ENCODE data around the gene SIK3.
A peak's percentile ranks its signal among the peaks of the same experiment; 100 is the strongest.
"Not testable (repeated sequence)": the region's sequence is repeated elsewhere in the genome, so short reads cannot be mapped to it uniquely, and the experiment has no call there.

Gene SIK3

DNA sequence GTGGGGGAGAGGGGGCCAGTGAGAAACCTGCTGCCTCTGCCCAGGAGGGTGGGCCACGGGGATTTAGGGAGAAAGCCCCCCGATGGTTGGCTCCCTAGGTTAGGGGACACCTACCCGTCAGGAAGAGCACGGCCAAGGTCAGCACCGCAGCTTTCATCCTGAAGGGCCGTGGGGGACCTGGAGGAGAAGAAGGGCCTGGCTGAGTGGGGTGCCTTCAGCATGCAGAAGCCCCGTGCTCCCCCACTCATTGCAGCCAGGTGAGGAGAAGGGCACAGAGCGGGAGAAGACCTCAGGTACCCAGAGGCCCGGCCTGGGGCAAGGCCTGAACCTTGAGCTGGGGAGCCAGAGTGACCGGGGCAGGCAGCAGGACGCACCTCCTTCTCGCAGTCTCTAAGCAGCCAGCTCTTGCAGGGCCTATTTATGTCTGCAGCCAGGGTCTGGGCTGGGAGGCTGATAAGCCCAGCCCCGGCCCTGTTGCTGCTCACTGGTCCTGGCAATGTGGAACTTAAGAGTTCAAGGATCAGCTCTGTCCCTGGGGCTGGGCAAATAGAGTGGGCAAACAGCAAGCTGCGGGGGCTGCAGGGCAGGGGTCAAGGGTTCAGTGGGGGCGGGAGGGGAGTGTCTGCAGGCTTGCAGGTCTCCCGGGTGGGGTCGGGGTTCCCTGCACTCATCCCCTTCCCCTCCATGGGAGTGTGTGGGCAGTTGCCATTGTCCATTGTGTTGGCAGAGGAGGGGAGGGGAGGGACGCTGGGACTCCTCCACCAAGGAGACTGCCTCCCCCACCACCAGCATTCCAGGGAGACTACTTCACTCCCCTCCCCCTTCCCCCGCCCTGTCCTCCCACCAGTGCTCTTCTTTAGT is 260.8 kb downstream of the SIK3 start, which contains the start of gene APOA1:
Gene APOA1, minus strand, starts transcription at position 392 of the 861 bp plus-strand sequence. Its CDS starts 235 bp downstream, at position 157.
- DNase-seq (ENCODE audit: low spot score), result peak; percentile 74

DNA sequence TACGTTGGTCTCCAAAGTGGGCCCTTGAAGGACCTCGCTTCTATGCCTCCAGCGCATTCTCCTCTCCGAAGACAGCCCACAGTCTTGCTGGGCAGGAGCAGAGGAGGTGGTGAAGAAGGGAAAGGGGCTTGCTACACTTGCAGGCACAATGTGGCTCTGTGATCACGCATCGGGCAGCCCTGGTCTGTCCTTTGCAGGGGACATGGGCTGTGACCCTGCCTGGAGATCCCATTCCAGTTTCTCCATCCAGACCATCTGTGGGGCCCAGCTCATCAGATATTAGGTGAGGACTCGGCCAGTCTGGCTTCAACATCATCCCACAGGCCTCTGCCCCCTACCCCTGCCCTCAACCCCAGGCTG is 261.6 kb downstream of the SIK3 start:
- no peak for DNase-seq (ENCODE audit: low spot score)

DNA sequence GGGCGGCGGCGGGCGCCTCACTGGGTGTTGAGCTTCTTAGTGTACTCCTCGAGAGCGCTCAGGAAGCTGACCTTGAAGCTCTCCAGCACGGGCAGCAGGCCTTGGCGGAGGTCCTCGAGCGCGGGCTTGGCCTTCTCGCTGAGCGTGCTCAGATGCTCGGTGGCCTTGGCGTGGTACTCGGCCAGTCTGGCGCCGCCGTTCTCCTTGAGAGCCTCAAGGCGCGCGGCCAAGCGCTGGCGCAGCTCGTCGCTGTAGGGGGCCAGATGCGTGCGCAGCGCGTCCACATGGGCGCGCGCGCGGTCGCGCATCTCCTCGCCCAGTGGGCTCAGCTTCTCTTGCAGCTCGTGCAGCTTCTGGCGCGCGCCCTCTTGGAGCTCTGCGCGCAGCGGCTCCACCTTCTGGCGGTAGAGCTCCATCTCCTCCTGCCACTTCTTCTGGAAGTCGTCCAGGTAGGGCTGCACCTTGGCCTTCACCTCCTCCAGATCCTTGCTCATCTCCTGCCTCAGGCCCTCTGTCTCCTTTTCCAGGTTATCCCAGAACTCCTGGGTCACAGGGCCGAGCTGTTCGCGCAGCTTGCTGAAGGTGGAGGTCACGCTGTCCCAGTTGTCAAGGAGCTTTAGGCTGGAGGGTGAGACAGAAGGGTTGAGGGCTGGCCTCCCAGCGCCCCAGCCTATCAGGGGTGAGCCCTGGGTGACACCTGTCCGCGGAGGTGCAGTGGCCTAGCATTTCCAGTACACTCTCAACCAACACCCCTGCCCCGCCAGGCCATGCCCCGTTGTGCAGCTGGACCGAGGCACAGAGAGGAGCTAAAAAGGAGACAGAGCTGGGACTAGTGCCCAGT is 262.2 kb downstream of the SIK3 start:
- peak; percentile 51 for DNase-seq (ENCODE audit: low spot score)

DNA sequence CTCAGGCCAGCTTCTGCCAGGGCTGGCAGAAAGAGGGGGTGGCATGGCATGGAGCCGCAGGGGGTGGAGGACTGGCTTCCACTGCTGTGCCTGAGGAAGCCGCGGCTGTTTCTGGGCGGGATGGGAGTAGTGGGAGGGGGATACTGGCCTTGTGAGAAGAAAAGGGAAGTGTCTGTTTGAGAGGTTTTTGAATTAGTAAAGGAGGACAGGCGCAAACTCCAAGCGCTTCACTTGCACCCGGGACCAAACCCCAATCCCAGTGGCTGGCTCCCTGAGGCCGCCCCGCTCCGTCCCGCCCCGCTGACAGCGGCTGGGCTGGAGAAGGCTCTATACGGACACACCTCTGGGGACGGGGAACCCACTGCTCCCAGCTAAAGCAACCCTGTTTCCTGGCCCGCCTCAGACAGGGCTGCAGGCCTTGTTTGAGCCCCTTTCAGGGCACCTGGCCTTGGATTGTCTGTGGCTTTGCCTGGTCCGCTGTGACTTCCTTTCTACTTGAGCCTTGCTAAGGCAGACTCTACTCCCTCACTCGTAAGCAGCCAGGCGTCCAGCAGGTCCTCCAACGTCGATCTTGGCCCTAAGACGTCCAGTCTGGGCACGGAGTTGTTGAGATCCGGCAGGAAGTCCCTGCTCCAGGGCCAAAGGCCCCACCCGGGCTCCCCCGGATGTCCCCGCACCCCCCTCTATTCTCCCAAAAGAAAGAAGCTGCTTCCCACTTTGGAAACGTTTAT is 263.0 kb downstream of the SIK3 start:
- no peak for DNase-seq (ENCODE audit: low spot score)

DNA sequence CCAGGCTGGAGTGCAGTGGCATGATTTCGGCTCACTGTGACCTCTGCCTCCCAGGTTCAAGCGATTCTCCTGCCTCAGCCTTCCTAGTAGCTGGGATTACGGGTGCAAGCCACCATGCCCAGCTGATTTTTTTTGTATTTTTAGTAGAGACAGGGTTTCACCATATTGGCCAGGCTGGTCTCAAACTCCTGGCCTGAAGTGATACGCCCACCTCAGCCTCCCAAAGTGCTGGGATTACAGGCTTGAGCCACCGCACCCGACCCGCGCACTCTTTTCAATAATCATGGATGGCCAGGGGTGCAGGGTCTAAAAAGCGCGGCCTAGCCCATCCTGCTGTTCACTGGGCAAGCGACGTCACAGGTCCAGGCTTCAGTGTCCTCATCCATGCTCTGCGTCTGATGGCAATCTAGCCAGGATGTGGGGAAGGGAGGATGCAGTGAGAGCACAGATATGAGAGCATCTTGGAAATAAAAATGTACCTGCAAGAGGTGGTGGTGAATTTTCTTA is 263.6 kb downstream of the SIK3 start:
- not testable (repeated sequence) for DNase-seq (ENCODE audit: low spot score)

DNA sequence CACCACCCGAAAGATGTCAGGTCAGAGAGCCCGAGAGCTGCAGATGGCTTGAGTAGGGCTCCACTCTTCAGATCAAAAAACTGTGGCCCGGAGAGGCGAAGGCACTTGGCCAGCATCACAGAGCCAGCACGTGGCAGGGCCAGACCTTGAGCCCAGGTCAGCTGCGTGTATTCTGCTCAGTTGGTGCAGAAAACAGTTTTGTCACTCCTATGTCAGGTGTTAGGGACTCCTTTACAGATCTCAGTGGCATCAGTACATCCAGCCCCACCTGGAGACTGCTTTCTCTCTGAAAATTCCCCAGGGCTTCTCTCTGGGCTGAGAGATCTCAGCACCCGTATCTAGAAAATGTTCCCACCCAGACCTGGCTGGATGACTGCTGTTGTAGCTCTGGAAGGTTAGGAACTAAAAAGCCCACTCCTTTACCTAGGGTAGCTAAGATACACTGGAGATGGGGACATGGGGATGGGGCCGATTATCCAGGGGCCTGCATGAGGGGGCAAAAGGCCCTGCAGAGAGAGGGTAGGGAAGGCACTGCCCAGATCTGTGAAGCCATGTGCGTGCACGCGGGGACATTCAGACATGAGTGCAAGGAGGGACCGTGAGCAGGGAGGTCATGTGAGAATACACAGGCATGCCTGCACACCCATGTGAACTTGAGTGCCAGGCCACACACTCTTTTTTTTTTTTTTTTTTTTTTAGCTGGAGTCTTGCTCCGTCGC is 264.3 kb downstream of the SIK3 start:
- no peak for DNase-seq (ENCODE audit: low spot score)

DNA sequence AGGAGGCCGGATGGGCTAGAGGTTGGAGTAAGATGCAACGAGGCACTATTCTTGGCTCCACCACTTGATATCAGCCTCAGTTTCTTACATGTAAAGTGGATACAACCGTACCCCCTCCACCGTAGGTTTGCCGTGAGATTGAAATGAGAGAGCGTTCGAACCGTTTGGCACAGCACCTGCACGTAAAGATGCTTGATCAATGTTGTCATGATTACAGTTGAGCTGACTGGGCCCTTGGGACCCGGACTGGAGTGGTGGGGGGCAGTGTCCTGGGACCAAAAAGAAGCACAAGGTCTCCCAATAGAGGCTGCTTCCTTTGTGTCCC is 264.8 kb downstream of the SIK3 start:
- no peak for DNase-seq (ENCODE audit: low spot score)

DNA sequence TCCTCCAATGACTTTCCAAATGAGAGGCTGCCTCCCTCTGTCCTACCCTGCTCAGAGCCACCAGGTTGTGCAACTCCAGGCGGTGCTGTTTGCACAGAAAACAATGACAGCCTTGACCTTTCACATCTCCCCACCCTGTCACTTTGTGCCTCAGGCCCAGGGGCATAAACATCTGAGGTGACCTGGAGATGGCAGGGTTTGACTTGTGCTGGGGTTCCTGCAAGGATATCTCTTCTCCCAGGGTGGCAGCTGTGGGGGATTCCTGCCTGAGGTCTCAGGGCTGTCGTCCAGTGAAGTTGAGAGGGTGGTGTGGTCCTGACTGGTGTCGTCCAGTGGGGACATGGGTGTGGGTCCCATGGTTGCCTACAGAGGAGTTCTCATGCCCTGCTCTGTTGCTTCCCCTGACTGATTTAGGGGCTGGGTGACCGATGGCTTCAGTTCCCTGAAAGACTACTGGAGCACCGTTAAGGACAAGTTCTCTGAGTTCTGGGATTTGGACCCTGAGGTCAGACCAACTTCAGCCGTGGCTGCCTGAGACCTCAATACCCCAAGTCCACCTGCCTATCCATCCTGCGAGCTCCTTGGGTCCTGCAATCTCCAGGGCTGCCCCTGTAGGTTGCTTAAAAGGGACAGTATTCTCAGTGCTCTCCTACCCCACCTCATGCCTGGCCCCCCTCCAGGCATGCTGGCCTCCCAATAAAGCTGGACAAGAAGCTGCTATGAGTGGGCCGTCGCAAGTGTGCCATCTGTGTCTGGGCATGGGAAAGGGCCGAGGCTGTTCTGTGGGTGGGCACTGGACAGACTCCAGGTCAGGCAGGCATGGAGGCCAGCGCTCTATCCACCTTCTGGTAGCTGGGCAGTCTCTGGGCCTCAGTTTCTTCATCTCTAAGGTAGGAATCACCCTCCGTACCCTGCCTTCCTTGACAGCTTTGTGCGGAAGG is 265.6 kb downstream of the SIK3 start:
- peak; percentile 84 for DNase-seq (ENCODE audit: low spot score)

DNA sequence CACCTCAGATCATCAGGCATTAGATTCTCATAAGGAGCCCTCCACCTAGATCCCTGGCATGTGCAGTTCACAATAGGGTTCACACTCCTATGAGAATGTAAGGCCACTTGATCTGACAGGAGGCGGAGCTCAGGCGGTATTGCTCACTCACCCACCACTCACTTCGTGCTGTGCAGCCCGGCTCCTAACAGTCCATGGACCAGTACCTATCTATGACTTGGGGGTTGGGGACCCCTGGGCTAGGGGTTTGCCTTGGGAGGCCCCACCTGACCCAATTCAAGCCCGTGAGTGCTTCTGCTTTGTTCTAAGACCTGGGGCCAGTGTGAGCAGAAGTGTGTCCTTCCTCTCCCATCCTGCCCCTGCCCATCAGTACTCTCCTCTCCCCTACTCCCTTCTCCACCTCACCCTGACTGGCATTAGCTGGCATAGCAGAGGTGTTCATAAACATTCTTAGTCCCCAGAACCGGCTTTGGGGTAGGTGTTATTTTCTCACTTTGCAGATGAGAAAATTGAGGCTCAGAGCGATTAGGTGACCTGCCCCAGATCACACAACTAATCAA is 266.4 kb downstream of the SIK3 start:
- no peak for DNase-seq (ENCODE audit: low spot score)

DNA sequence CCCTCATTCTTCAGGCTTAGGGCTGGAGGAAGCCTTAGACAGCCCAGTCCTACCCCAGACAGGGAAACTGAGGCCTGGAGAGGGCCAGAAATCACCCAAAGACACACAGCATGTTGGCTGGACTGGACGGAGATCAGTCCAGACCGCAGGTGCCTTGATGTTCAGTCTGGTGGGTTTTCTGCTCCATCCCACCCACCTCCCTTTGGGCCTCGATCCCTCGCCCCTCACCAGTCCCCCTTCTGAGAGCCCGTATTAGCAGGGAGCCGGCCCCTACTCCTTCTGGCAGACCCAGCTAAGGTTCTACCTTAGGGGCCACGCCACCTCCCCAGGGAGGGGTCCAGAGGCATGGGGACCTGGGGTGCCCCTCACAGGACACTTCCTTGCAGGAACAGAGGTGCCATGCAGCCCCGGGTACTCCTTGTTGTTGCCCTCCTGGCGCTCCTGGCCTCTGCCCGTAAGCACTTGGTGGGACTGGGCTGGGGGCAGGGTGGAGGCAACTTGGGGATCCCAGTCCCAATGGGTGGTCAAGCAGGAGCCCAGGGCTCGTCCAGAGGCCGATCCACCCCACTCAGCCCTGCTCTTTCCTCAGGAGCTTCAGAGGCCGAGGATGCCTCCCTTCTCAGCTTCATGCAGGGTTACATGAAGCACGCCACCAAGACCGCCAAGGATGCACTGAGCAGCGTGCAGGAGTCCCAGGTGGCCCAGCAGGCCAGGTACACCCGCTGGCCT is 267.9 kb downstream of the SIK3 start:
- DNase-seq (ENCODE audit: low spot score), result no peak

DNA sequence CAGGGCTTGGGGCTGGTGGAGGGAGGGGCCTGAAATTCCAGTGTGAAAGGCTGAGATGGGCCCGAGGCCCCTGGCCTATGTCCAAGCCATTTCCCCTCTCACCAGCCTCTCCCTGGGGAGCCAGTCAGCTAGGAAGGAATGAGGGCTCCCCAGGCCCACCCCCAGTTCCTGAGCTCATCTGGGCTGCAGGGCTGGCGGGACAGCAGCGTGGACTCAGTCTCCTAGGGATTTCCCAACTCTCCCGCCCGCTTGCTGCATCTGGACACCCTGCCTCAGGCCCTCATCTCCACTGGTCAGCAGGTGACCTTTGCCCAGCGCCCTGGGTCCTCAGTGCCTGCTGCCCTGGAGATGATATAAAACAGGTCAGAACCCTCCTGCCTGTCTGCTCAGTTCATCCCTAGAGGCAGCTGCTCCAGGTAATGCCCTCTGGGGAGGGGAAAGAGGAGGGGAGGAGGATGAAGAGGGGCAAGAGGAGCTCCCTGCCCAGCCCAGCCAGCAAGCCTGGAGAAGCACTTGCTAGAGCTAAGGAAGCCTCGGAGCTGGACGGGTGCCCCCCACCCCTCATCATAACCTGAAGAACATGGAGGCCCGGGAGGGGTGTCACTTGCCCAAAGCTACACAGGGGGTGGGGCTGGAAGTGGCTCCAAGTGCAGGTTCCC is 268.6 kb downstream of the SIK3 start, which contains the start of gene APOC3:
Gene APOC3, plus strand, starts transcription at position 383 of the 659 bp plus-strand sequence. CDS start 676 bp downstream, outside the sequence.
- DNase-seq (ENCODE audit: low spot score), result peak; percentile 66

DNA sequence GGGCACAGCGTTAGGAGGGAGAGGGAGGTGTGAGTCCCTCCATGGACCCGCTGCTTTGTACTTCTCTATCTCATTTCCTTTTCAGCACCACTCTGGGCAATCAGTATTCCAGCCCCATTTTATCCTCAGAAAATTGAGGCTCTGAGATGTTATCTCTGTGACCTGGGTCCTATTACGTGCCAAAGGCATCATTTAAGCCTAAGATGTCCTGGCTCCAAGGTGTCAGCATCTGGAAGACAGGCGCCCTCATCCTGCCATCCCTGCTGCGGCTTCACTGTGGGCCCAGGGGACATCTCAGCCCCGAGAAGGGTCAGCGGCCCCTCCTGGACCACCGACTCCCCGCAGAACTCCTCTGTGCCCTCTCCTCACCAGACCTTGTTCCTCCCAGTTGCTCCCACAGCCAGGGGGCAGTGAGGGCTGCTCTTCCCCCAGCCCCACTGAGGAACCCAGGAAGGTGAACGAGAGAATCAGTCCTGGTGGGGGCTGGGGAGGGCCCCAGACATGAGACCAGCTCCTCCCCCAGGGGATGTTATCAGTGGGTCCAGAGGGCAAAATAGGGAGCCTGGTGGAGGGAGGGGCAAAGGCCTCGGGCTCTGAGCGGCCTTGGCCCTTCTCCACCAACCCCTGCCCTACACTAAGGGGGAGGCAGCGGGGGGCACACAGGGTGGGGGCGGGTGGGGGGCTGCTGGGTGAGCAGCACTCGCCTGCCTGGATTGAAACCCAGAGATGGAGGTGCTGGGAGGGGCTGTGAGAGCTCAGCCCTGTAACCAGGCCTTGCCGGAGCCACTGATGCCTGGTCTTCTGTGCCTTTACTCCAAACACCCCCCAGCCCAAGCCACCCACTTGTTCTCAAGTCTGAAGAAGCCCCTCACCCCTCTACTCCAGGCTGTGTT is 269.4 kb downstream of the SIK3 start:
- DNase-seq (ENCODE audit: low spot score), result peak; percentile 71

DNA sequence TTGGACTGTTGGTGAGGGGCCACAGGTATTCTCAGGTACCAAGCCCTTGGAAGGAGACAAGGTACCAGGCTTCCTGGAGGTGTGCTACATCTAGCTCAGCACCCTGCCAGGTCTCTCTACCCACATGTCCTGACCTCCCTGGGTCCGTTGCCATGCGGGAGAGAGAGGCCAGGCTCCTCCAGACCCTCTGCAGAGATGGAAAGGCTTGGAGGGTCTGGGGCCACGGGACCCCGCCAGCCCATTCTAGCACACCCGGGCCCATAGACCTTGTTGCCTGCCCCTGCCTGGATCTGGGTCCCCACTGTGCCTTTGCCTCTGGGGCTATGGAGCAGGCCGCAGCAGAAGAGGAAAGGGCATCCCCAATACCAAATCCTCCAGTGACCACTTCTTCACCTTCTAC is 270.8 kb downstream of the SIK3 start:
- no peak for DNase-seq (ENCODE audit: low spot score)

DNA sequence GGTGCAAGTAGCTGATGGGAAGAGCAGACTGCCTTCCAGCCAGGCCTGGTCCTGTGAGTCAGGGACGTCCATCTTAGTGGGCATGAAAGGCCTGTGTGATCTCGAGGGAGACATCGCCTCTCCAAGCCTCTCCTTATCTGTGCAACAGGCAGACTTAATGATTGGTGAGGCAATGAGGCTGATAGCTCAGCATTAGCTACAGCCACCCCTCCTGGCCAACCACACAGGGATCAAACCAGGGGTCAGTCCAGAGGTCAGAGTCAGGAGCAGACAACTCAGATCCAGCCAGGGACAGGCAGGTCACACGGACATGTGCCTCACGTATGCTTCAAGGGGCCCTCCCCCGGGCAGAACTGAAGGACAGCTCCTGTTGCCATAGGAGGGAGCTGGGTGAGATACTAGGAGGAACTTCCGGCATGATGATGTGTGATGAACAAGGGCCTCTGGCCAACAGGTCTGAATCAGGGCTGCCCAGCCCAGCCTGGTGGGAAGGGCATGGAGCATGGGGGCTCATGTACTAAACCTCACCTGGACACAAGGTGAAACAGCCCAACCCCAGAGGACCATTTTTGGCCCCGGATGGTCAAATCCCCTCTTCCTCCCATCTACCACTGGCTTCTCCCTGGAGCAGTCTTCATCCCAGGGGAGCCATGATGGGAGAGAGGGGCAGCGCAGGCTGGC is 271.3 kb downstream of the SIK3 start:
- DNase-seq (ENCODE audit: low spot score), result peak; percentile 84

DNA sequence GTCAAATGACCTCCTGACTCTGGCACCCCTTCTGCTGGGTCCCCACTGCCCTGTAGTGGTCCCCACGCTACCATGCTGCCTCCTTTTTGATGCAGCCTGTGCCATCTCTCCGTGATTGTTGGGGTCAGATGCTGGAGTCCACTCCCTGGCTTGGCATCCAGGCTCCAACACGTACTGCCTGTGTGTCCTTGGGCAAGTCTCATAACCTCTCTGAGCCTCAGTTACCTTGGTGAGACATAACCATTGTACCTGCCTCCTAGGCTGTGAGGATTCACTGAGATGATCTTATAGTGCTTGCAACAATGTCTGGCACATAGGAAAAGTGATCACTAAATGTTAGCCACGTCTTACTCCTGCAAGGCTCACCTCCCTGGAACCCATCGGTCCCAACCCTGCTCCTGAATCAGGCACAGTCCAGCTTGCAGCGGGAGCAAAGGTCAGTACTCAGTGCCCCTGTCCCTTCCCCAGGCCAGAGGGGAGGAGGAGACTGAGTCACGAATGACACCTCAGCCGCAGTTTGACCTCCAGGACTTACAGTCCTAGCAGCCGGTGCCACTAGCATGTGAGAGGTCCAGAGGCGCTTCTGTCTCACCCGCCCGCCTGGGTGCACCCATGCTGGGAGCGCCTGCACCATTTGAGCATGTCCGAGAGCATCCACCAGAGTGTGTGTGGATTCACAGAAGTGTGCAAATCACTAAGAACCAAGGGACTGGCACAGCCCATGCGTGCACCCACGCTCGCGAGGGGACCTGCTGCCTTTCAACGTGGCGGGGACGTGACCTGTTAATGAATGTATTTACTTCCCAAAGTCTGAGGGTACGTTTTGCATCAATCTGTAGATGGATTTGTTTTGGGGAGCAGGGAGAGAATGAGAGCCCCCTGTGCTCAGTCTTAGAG is 272.1 kb downstream of the SIK3 start:
- no peak for DNase-seq (ENCODE audit: low spot score)

DNA sequence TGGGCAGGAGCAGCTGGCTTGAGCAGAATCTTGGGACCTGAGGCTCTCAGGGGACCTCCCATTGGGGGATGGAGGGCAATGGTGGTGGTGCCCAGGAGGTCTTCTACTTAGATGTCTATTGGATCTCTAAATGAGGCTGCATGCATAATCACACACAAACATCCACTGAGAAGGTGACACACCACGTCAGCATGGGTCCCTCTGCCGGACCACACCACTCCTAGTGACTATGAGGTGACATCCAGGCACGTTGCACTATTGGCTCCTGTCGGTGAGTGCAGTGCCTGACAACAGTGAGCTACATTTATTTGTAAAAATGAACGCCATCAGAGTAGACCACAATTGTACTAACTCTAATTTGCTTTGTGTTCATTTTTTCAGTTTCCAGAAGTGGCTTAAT is 272.8 kb downstream of the SIK3 start:
- DNase-seq (ENCODE audit: low spot score), result no peak

All from HuH-7 (cell line).